ENCODE measurements around the gene XKR7. TPM values are rescaled to one million over a fixed set of nuclear protein-coding genes. Genes with fewer than 3 reads are reported as not detected.
"Not testable (repeated sequence)": the region's sequence is repeated elsewhere in the genome, so short reads cannot be mapped to it uniquely, and the experiment has no call there.

The XKR7 gene
- total RNA-seq, 4 donors from 2014 or later, result not detected

GRCh38 chr20:32031007-32031958 lies 63.3 kb downstream of the XKR7 start:
- no peak overlapping the region for H3K27ac ChIP-seq (replicated peaks in 1 of 4)
- peak; percentile 94 for DNase-seq (ENCODE audit: extremely low spot score)
- intact Hi-C loops (cut with DNase I), result loop anchor here (5.0 kb wide), 1 partner anchor 209 kb away; no protein-coding TSS in a partner anchor
- H3K4me3 ChIP-seq, result peak overlapping the region; percentile 22 to 37 (median 33)
- H3K27me3 ChIP-seq, result peaks cover 0 to 49% (median 6%) of the 10 kb centered on the region in 4 donors
- H3K4me1 ChIP-seq, result peaks cover 6 to 12% (median 11%) of the 10 kb centered on the region in 4 donors
- peak; percentile 71 to 79 (median 72) for TF ChIP-seq CTCF (IDR thresholded peaks at IDR 0.05)
- no peak for TF ChIP-seq EP300 (IDR thresholded peaks at IDR 0.05)
- WGBS, result 11% methylated on average over 9 of the region's 59 CpGs
- H3K9me3 ChIP-seq, result no peaks in the 10 kb centered on the region
- peaks cover 0 to 25% (median 0%) of the 10 kb centered on the region in 4 donors for H3K36me3 ChIP-seq

- intact Hi-C loops (cut with DNase I), result loop anchor here (2.0 to 5.0 kb wide), 2 partner anchors 181 to 211 kb away; no protein-coding TSS in a partner anchor
- Histone ChIP-seq H3K4me3 (no peak overlapping the region), H3K9me3 (no peaks in the 10 kb centered on the region), H3K36me3 (peaks cover 0 to 8% (median 0%) of the 10 kb centered on the region in 4 donors), H3K4me1 (peaks cover 6 to 12% (median 11%) of the 10 kb centered on the region in 4 donors), H3K27me3 (peaks cover 0 to 59% (median 6%) of the 10 kb centered on the region in 4 donors), H3K27ac (replicated peaks in 1 of 4) (no peak overlapping the region)
- DNase-seq (ENCODE audit: extremely low spot score), result no peak
- WGBS, result 56% methylated on average over 2 of the region's 2 CpGs
- TF ChIP-seq EP300 (IDR thresholded peaks at IDR 0.05) (no peak), POLR2A (IDR thresholded peaks at IDR 0.05; ENCODE audit: low read depth) (no peak), CTCF (IDR thresholded peaks at IDR 0.05) (no peak), POLR2AphosphoS5 (IDR thresholded peaks at IDR 0.05) (no peak)
Observed at GRCh38 chr20:32033316-32033715, 65.4 kb downstream of the XKR7 start.

GRCh38 chr20:32033721-32034120 lies 65.8 kb downstream of the XKR7 start:
- H3K27me3 ChIP-seq, result peaks cover 0 to 63% (median 6%) of the 10 kb centered on the region in 4 donors
- H3K36me3 ChIP-seq; H3K4me3 ChIP-seq; H3K9me3 ChIP-seq; DNase-seq (ENCODE audit: extremely low spot score); H3K27ac ChIP-seq (replicated peaks in 1 of 4): not testable (repeated sequence)
- intact Hi-C loops (cut with DNase I), result loop anchor here (2.0 to 5.0 kb wide), 2 partner anchors 181 to 211 kb away; no protein-coding TSS in a partner anchor
- peaks cover 6 to 12% (median 11%) of the 10 kb centered on the region in 4 donors for H3K4me1 ChIP-seq
- 74% methylated on average over 3 of the region's 3 CpGs for WGBS

- Histone ChIP-seq H3K27ac (replicated peaks in 1 of 4) (no peak overlapping the region), H3K36me3 (no peaks in the 10 kb centered on the region), H3K4me3 (no peak overlapping the region), H3K4me1 (peaks cover 6 to 12% (median 11%) of the 10 kb centered on the region in 4 donors), H3K27me3 (peaks cover 0 to 71% (median 6%) of the 10 kb centered on the region in 4 donors), H3K9me3 (no peaks in the 10 kb centered on the region)
- intact Hi-C loops (cut with DNase I), result loop anchor here (5.0 kb wide), 1 partner anchor 213 kb away; no protein-coding TSS in a partner anchor
- no peak for TF ChIP-seq POLR2AphosphoS5 (IDR thresholded peaks at IDR 0.05)
- TF ChIP-seq POLR2A (IDR thresholded peaks at IDR 0.05; ENCODE audit: low read depth), result no peak
- TF ChIP-seq CTCF (IDR thresholded peaks at IDR 0.05), result no peak
- TF ChIP-seq EP300 (IDR thresholded peaks at IDR 0.05), result no peak
- DNase-seq (ENCODE audit: extremely low spot score), result no peak
- whole genome bisulfite sequencing, result 42% methylated on average over 9 of the region's 9 CpGs
Observed at GRCh38 chr20:32034581-32035425, 66.9 kb downstream of the XKR7 start.

Measured in esophagus muscularis mucosa (tissue), 4 donors.